Activated CD4-positive, alpha-beta memory T cell treated with anti-CD3 and anti-CD28 coated beads, Interleukin-2, amount 10 ng/mL, durations not matched to agents 7 days and 5 days (primary cell): Measurements from ENCODE around the gene ZNF358. TPM values are rescaled to one million over a fixed set of nuclear protein-coding genes. Genes with fewer than 3 reads are reported as not detected.

Experiments
- CTCF ChIA-PET: fragments of 350-600 bp; sonication (Branson Sonifier 250); formaldehyde crosslinking; loops from one replicate; lab custom pipeline; 2021; ENCODE audit warnings: antibody characterized with exemption, inconsistent platforms; lab: Charles Lee
- POLR2A ChIA-PET: fragments of 350-600 bp; sonication (Branson Sonifier 250); formaldehyde crosslinking; loops from one replicate; lab custom pipeline; 2021; ENCODE audit warnings: antibody characterized with exemption; lab: Charles Lee
- DNase-seq: peaks from one replicate; pipeline ENCODE4 v3.0.0-alpha.2; 2020
- H3K27ac Mint-ChIP-seq: one replicate; pipeline ENCODE4 v1.8.0; 2021; ENCODE audit warnings: mild to moderate bottlenecking, mixed read lengths
- H3K27me3 Mint-ChIP-seq: one replicate; pipeline ENCODE4 v1.8.0; 2021; ENCODE audit warnings: mixed read lengths
- H3K36me3 Mint-ChIP-seq: one replicate; pipeline ENCODE4 v1.8.0; 2021; ENCODE audit warnings: low read depth, mixed read lengths
- H3K4me1 Mint-ChIP-seq: one replicate; pipeline ENCODE4 v1.8.0; 2021; ENCODE audit warnings: mixed read lengths
- H3K4me3 Mint-ChIP-seq: one replicate; pipeline ENCODE4 v1.8.0; 2021; ENCODE audit warnings: mild to moderate bottlenecking, mixed read lengths
- H3K9me3 Mint-ChIP-seq: one replicate; pipeline ENCODE4 v1.8.0; 2021; ENCODE audit warnings: mixed read lengths
- total RNA-seq, 2 experiments: library from RNA; stranded (reverse); gene quantifications; one replicate each; pipeline ENCODE4 v1.2.3, GENCODE V29; 2021

ZNF358 gene
- total RNA-seq, 2 experiments from 2014 or later, result 5.5 to 7.5 TPM

- ChIA-PET CTCF (no interaction called here), POLR2A (no interaction called here)
- Mint-ChIP-seq H3K27ac (no peak overlapping the region), H3K27me3 (no peaks in the 10 kb centered on the region), H3K4me3 (no peak overlapping the region), H3K36me3 (peaks cover 11% of the 10 kb centered on the region), H3K4me1 (peaks cover 6% of the 10 kb centered on the region), H3K9me3 (no peaks in the 10 kb centered on the region)
- no peak for DNase-seq
Measured at GRCh38 chr19:7527516-7528191, 11.8 kb downstream of the ZNF358 start.

GRCh38 chr19:7528192-7528519, 12.3 kb downstream of the ZNF358 start:
- Mint-ChIP-seq H3K4me3 (no peak overlapping the region), H3K36me3 (peaks cover 11% of the 10 kb centered on the region), H3K4me1 (peaks cover 7% of the 10 kb centered on the region), H3K27ac (no peak overlapping the region), H3K27me3 (no peaks in the 10 kb centered on the region), H3K9me3 (no peaks in the 10 kb centered on the region)
- DNase-seq, result no peak
- ChIA-PET CTCF (no interaction called here), POLR2A (no interaction called here)

GRCh38 chr19:7528522-7529245, 12.8 kb downstream of the ZNF358 start:
- Mint-ChIP-seq H3K27ac (no peak overlapping the region), H3K4me1 (peaks cover 4% of the 10 kb centered on the region), H3K27me3 (no peaks in the 10 kb centered on the region), H3K36me3 (peaks cover 11% of the 10 kb centered on the region), H3K9me3 (no peaks in the 10 kb centered on the region), H3K4me3 (no peak overlapping the region)
- ChIA-PET POLR2A (no interaction called here), CTCF (no interaction called here)
- DNase-seq, result no peak

- no peaks in the 10 kb centered on the region for H3K9me3 Mint-ChIP-seq
- H3K4me3 Mint-ChIP-seq, result no peak overlapping the region
- CTCF ChIA-PET, result no interaction called here
- no peak for DNase-seq
- H3K27me3 Mint-ChIP-seq, result no peaks in the 10 kb centered on the region
- no peak overlapping the region for H3K27ac Mint-ChIP-seq
- POLR2A ChIA-PET, result no interaction called here
- peaks cover 6% of the 10 kb centered on the region for H3K4me1 Mint-ChIP-seq
- peaks cover 11% of the 10 kb centered on the region for H3K36me3 Mint-ChIP-seq
Measured at GRCh38 chr19:7529246-7529600, 13.3 kb downstream of the ZNF358 start.

- POLR2A ChIA-PET, result interaction anchor here (6.3 kb wide), 1 partner anchor 8 kb away, joined by 60 read pairs; the partner anchor contains the start of gene MCOLN1
- H3K4me1 Mint-ChIP-seq, result peaks cover 6% of the 10 kb centered on the region
- CTCF ChIA-PET, result no interaction called here
Measured at GRCh38 chr19:7529610-7530490, 13.9 kb downstream of the ZNF358 start.

GRCh38 chr19:7533281-7533885, 17.5 kb downstream of the ZNF358 start:
- Mint-ChIP-seq H3K27ac (peak overlapping the region; percentile 81), H3K9me3 (no peaks in the 10 kb centered on the region), H3K4me1 (peaks cover 20% of the 10 kb centered on the region), H3K27me3 (no peaks in the 10 kb centered on the region), H3K4me3 (peak overlapping the region; percentile 93), H3K36me3 (peaks cover 22% of the 10 kb centered on the region)
- ChIA-PET CTCF (no interaction called here), POLR2A (interaction anchor here (6.3 kb wide), 1 partner anchor 11 kb away, joined by 60 read pairs; the partner anchor contains the start of gene MCOLN1)
- no peak for DNase-seq

More at GRCh38 chr19:7529610-7530490, 13.9 kb downstream of the ZNF358 start:
- Mint-ChIP-seq H3K27me3 (no peaks in the 10 kb centered on the region), H3K36me3 (peaks cover 11% of the 10 kb centered on the region), H3K4me3 (no peak overlapping the region), H3K27ac (no peak overlapping the region), H3K9me3 (no peaks in the 10 kb centered on the region)
- no peak for DNase-seq

- Mint-ChIP-seq H3K36me3 (peaks cover 26% of the 10 kb centered on the region), H3K27ac (peak overlapping the region; percentile 81)
- CTCF ChIA-PET, result interaction anchor here (1.7 kb wide), 1 partner anchor 11 kb away, joined by 7 read pairs; the partner anchor contains the start of gene MCOLN1
Measured at GRCh38 chr19:7533925-7534480, 18.1 kb downstream of the ZNF358 start.

GRCh38 chr19:7534531-7535046, 18.7 kb downstream of the ZNF358 start:
- Mint-ChIP-seq H3K4me1 (peaks cover 20% of the 10 kb centered on the region), H3K4me3 (peak overlapping the region; percentile 93), H3K27me3 (no peaks in the 10 kb centered on the region), H3K27ac (peak overlapping the region; percentile 81), H3K9me3 (no peaks in the 10 kb centered on the region), H3K36me3 (peaks cover 26% of the 10 kb centered on the region)
- CTCF ChIA-PET, result interaction anchor here (0.9 to 1.7 kb wide), 2 partner anchors 12 to 95 kb away, joined by 3 to 7 read pairs; partner anchors contain the start of genes MCOLN1, PET100 and XAB2
- POLR2A ChIA-PET, result interaction anchor here (1.0 to 6.3 kb wide), 5 partner anchors 10 to 119 kb away, joined by 3 to 60 read pairs (median 12); partner anchors contain the start of genes MCOLN1, PET100 and XAB2
- no peak for DNase-seq

More at GRCh38 chr19:7533925-7534480, 18.1 kb downstream of the ZNF358 start:
- Mint-ChIP-seq H3K27me3 (no peaks in the 10 kb centered on the region), H3K4me1 (peaks cover 20% of the 10 kb centered on the region), H3K9me3 (no peaks in the 10 kb centered on the region), H3K4me3 (peak overlapping the region; percentile 93)
- peak; percentile 87 for DNase-seq
- POLR2A ChIA-PET, result interaction anchor here (1.0 to 6.3 kb wide), 3 partner anchors 12 to 118 kb away, joined by 3 to 60 read pairs (median 12); partner anchors contain the start of genes MCOLN1, PET100 and XAB2

- DNase-seq, result peak; percentile 93
- peaks cover 23% of the 10 kb centered on the region for H3K4me1 Mint-ChIP-seq
- H3K4me3 Mint-ChIP-seq, result peak within 1 kb of the TSS; percentile 93
- ChIA-PET POLR2A (interaction anchor here (1.0 to 6.3 kb wide), 4 partner anchors 10 to 94 kb away, joined by 3 to 60 read pairs (median 12); partner anchors contain the start of genes MCOLN1, PET100 and XAB2), CTCF (interaction anchor here (0.9 to 1.9 kb wide), 3 partner anchors 13 to 94 kb away, joined by 3 to 8 read pairs (median 7); partner anchors contain the start of genes MCOLN1, PET100 and XAB2)
- H3K27me3 Mint-ChIP-seq, result no peaks in the 10 kb centered on the region
- H3K9me3 Mint-ChIP-seq, result no peaks in the 10 kb centered on the region
- H3K36me3 Mint-ChIP-seq, result peaks cover 29% of the 10 kb centered on the region
- H3K27ac Mint-ChIP-seq, result peak within 1 kb of the TSS; percentile 81
Measured at GRCh38 chr19:7535047-7535997, 19.4 kb downstream of the ZNF358 start, which contains the start of gene PNPLA6. Gene PNPLA6, plus strand, starts transcription at chr19:7535717. Its CDS starts 72 bp downstream, at chr19:7535789.

- peaks cover 25% of the 10 kb centered on the region for H3K4me1 Mint-ChIP-seq
- H3K9me3 Mint-ChIP-seq, result no peaks in the 10 kb centered on the region
- H3K36me3 Mint-ChIP-seq, result peaks cover 33% of the 10 kb centered on the region
- POLR2A ChIA-PET, result interaction anchor here (1.6 to 6.3 kb wide), 3 partner anchors 9 to 94 kb away, joined by 12 to 60 read pairs (median 13); partner anchors contain the start of genes MCOLN1, PET100 and XAB2
- no peaks in the 10 kb centered on the region for H3K27me3 Mint-ChIP-seq
- H3K4me3 Mint-ChIP-seq, result peak overlapping the region; percentile 93
- CTCF ChIA-PET, result interaction anchor here (0.7 to 1.9 kb wide), 3 partner anchors 13 to 56 kb away, joined by 5 to 8 read pairs (median 7); partner anchors contain the start of gene MCOLN1
- peak overlapping the region; percentile 81 for H3K27ac Mint-ChIP-seq
- no peak for DNase-seq
Measured at GRCh38 chr19:7535998-7536695, 20.2 kb downstream of the ZNF358 start.
